GM12878 (cell line): ENCODE results near the gene PRKCE. TPM values are rescaled to one million over a fixed set of nuclear protein-coding genes. Genes with fewer than 3 reads are reported as not detected.

Source experiments
- ATAC-seq: fragments of 200-7000 bp; cut with Tn5 transposase; 3 replicates; pipeline ENCODE4 v1.9.1; 2020; ENCODE audit warnings: mild to moderate bottlenecking, moderate library complexity
- BruUV-seq: library from RNA; stranded (reverse); fragments of 400-500 nt; replicated peaks from 2 replicates; lab custom pipeline; 2021; lab: Mats Ljungman, UMichigan
- CTCF ChIA-PET: fragments of 300-600 bp; sonication (Branson Sonifier 250); formaldehyde crosslinking; extraction: SDS; loops from one replicate; lab custom pipeline; 2021; ENCODE audit warnings: inconsistent platforms; lab: Yijun Ruan, JAX
- POLR2A ChIA-PET: fragments of 350-600 bp; formaldehyde crosslinking; extraction: SDS; loops from one replicate; lab custom pipeline; 2021; ENCODE audit warnings: inconsistent platforms; lab: Charles Lee
- RAD21 ChIA-PET: fragments of 300-600 bp; sonication (Branson Sonifier 250); formaldehyde crosslinking; loops from one replicate; lab custom pipeline; 2023; ENCODE audit warnings: antibody characterized with exemption; ENCODE audit not compliant: unreplicated experiment; lab: Charles Lee
- SMC1A ChIA-PET: fragments of 300-600 bp; sonication (Branson Sonifier 250); formaldehyde crosslinking; loops from one replicate; lab custom pipeline; 2023; ENCODE audit not compliant: unreplicated experiment, uncharacterized antibody; lab: Charles Lee
- DNase-seq: peaks from one replicate; pipeline ENCODE4 v3.0.0-alpha.2; 2011; ENCODE audit warnings: low read depth, low spot score
- FAIRE-seq: peaks from 3 replicates; lab custom pipeline; 2011; peaks lifted over from hg19 to GRCh38; lab: Jason Lieb, UNC
- H2AFZ ChIP-seq: 2 replicates; pipeline ENCODE4 v1.6.0; 2011; ENCODE audit warnings: low read depth, low read length, control low read depth; ENCODE audit not compliant: control insufficient read depth
- H3K27ac ChIP-seq: 2 replicates; pipeline ENCODE4 v1.5.1; 2011; ENCODE audit warnings: control low read depth; ENCODE audit not compliant: control insufficient read depth, insufficient read depth
- H3K27me3 ChIP-seq, 2 experiments: replicated peaks in 1 of 2; 2 replicates each; pipeline versions ENCODE4 v1.6.0 to v1.6.1; 2011; ENCODE audit warnings: low read length in 1 of 2; ENCODE audit not compliant: control insufficient read depth in 2 of 2, insufficient read depth in 2 of 2
- H3K36me3 ChIP-seq, 2 experiments: 2 replicates each; pipeline ENCODE4 v1.5.1; 2011; ENCODE audit warnings: low read length in 1 of 2; ENCODE audit not compliant: control insufficient read depth in 2 of 2, insufficient read depth in 2 of 2
- H3K4me1 ChIP-seq: 2 replicates; pipeline ENCODE4 v1.6.1; 2011; ENCODE audit warnings: mild to moderate bottlenecking, low read length, moderate library complexity, mixed read lengths; ENCODE audit not compliant: control insufficient read depth, insufficient read depth
- H3K4me2 ChIP-seq: 2 replicates; pipeline ENCODE4 v1.6.0; 2011; ENCODE audit warnings: control low read depth; ENCODE audit not compliant: control insufficient read depth, insufficient read depth
- H3K4me3 ChIP-seq: fragments of 200-600 bp; sonication (generic); 2 replicates; pipeline ENCODE4 v1.5.1; 2016
- H3K79me2 ChIP-seq: 2 replicates; pipeline ENCODE4 v1.6.0; 2011; ENCODE audit warnings: low read length; ENCODE audit not compliant: control insufficient read depth, insufficient read depth
- H3K9ac ChIP-seq: 2 replicates; pipeline ENCODE4 v1.8.0; 2011; ENCODE audit warnings: low read length, control low read depth, mixed read lengths; ENCODE audit not compliant: control insufficient read depth, insufficient read depth
- H3K9me3 ChIP-seq: replicated peaks from 3 replicates; pipeline ENCODE4 v1.5.1; 2011; ENCODE audit warnings: mild to moderate bottlenecking, low read length; ENCODE audit not compliant: control insufficient read depth, insufficient read depth
- H4K20me1 ChIP-seq: 2 replicates; pipeline ENCODE4 v1.6.0; 2011; ENCODE audit not compliant: control insufficient read depth, insufficient read depth
- CHD1 ChIP-seq: IDR thresholded peaks from 2 replicates; pipeline ENCODE4 v1.6.1; 2012; ENCODE audit warnings: low read depth, low read length, improper control_type of control experiment
- CREM ChIP-seq: IDR thresholded peaks from 2 replicates; pipeline ENCODE4 v1.6.1; 2014; ENCODE audit warnings: antibody characterized with exemption, low read depth
- E4F1 ChIP-seq: fragments of 450-650 bp; IDR thresholded peaks from 2 replicates; pipeline ENCODE4 v1.6.1; 2018; ENCODE audit warnings: borderline replicate concordance, mild to moderate bottlenecking; ENCODE audit not compliant: partially characterized antibody
- EP300 ChIP-seq, 2 experiments: fragments of 150-350 bp in 1 of 2; IDR thresholded peaks; 2 replicates each; pipeline ENCODE4 v1.6.1; 2011 to 2012; ENCODE audit warnings: low read depth in 2 of 2, low read length in 2 of 2, borderline replicate concordance in 1 of 2, improper control_type of control experiment in 1 of 2, inconsistent platforms in 1 of 2; ENCODE audit not compliant: control insufficient read depth in 1 of 2
- HDAC2 ChIP-seq: fragments of 200-600 bp; sonication (generic); IDR thresholded peaks from 2 replicates; pipeline ENCODE4 v1.6.1; 2017
- LARP7 ChIP-seq: fragments of 450-650 bp; IDR thresholded peaks from 2 replicates; pipeline ENCODE4 v1.6.1; 2017; ENCODE audit warnings: mild to moderate bottlenecking
- POLR2AphosphoS5 ChIP-seq: IDR thresholded peaks from 2 replicates; pipeline ENCODE4 v1.6.1; 2011; ENCODE audit warnings: mild to moderate bottlenecking, low read length, inconsistent platforms
- RELA ChIP-seq: fragments of 450-650 bp; IDR thresholded peaks from 2 replicates; pipeline ENCODE4 v1.8.0; 2014; ENCODE audit warnings: borderline replicate concordance; ENCODE audit not compliant: partially characterized antibody
- SIX5 ChIP-seq: IDR thresholded peaks from 2 replicates; pipeline ENCODE4 v1.6.1; 2011; ENCODE audit warnings: mild to moderate bottlenecking, low read depth, low read length, moderate library complexity; ENCODE audit not compliant: severe bottlenecking
- SMAD5 ChIP-seq: IDR thresholded peaks from 2 replicates; pipeline ENCODE4 v1.6.1; 2016; ENCODE audit warnings: antibody characterized with exemption, low read depth
- SMARCA5 ChIP-seq: fragments of 450-650 bp; IDR thresholded peaks from 2 replicates; pipeline ENCODE4 v1.6.1; 2017; ENCODE audit warnings: mild to moderate bottlenecking
- SREBF2 ChIP-seq: IDR thresholded peaks from 2 replicates; pipeline ENCODE4 v1.6.1; 2012; ENCODE audit warnings: mild to moderate bottlenecking, low read length
- TARDBP ChIP-seq: IDR thresholded peaks from 2 replicates; pipeline ENCODE4 v1.6.1; 2016; ENCODE audit warnings: borderline replicate concordance
- TCF12 ChIP-seq: IDR thresholded peaks from 2 replicates; pipeline ENCODE4 v1.6.1; 2011; ENCODE audit warnings: low read depth, mild to moderate bottlenecking, low read length
- USF2 ChIP-seq: IDR thresholded peaks from 2 replicates; pipeline ENCODE4 v1.6.1; 2011; ENCODE audit warnings: low read depth, low read length, improper control_type of control experiment, borderline replicate concordance
- ZNF274 ChIP-seq: IDR thresholded peaks from one replicate; pipeline ENCODE4 v1.8.0; 2011; ENCODE audit not compliant: insufficient read length, insufficient read depth
- ZSCAN29 ChIP-seq: fragments of 450-650 bp; IDR thresholded peaks from 2 replicates; pipeline ENCODE4 v1.6.1; 2017; ENCODE audit warnings: mild to moderate bottlenecking, moderate library complexity
- WGBS: methylation state at CpG from one replicate; pipeline ENCODE4 v1.1.6; 2016; ENCODE audit warnings: low lambda C conversion rate; ENCODE audit not compliant: insufficient replicate concordance, insufficient coverage; ENCODE audit errors: missing lambda C conversion rate; 5-methylcytosine and 5-hydroxymethylcytosine counted together
- in situ Hi-C: fragments of 300-500 bp; cut with MboI; formaldehyde crosslinking; loops from 9 replicates; pipeline ENCODE4 v1.14.3; 2018; ENCODE audit warnings: mixed read lengths
- intact Hi-C: fragments of 100-400 bp; cut with micrococcal nuclease; formaldehyde crosslinking; loops from one replicate; pipeline ENCODE4 v1.14.2; 2022; ENCODE audit not compliant: unreplicated experiment
- polyA plus RNA-seq, 11 experiments: library from polyadenylated mRNA; depleted of rRNA in 4 of 11; unstranded in 6 of 11; stranded (reverse) in 5 of 11; fragments of >200 nt; fragmentation: Nextera tagmentation in 4 of 11; fragmentation: Illumina TruSeq in 1 of 11; extraction: Ambion mirVana in 4 of 11; extraction: Trizol in 1 of 11; gene quantifications; 1 replicate in 1 of 11; 2 replicates in 10 of 11; pipeline versions ENCODE4 v1.2.1 to v1.2.3, GENCODE V29; 2011 to 2016; ENCODE audit warnings: inconsistent platforms in 2 of 11, missing spikeins in 2 of 11, low read depth in 1 of 11
- total RNA-seq, 4 experiments: library from RNA; depleted of rRNA in 3 of 4; stranded (reverse); fragments of >200 nt in 3 of 4; fragmentation: Illumina TruSeq in 1 of 4; extraction: Trizol in 1 of 4; gene quantifications; 2 replicates each; pipeline versions ENCODE4 v1.2.1 to v1.2.3, GENCODE V29; 2013 to 2021
- TF ChIP-seq, protein P1 (sequence below): IDR thresholded peaks from 2 replicates; pipeline ENCODE4 v1.6.1; 2012; ENCODE audit warnings: low read depth, low read length, improper control_type of control experiment

PRKCE gene
- total and polyA plus RNA-seq, 10 of the 15 experiments (the other 5 are each of a cell fraction or from before 2014, with no cell fraction given), result 2.6 to 28.2 (median 11.3) TPM

DNA sequence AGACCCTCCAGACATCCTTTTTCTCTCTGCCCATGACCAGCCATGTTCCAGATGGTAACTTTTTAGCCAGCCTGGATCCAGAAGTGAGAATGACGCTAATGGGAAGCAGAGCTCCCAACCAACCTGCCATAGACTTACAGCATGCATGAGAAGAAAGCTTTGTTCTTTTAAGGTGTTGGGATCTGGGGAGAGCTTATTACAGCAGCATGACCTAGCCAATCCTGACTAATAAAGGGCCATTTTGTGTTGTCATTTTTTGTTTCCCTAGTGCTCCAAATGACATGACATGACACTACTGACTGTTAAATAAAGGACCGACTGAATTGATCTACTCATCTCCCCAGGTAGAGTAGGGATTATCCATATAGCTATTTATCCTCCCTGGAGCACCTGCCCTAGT is 5.2 kb upstream of the PRKCE start:
- CTCF ChIA-PET, result interaction anchor here (0.6 to 5.0 kb wide), 12 partner anchors 11 to 584 kb away, joined by 3 to 64 read pairs (median 4); no protein-coding TSS in a partner anchor
- BruUV-seq, result no TSS peak
- no peaks in the 10 kb centered on the region for H3K4me1 ChIP-seq
- no peak overlapping the region for H2AFZ ChIP-seq
- H3K27ac ChIP-seq, result no peak overlapping the region
- no peak for ATAC-seq
- no peak overlapping the region for H3K4me2 ChIP-seq
- no peak for DNase-seq
- 93% methylated on average over 2 of the region's 2 CpGs for WGBS
- H3K9me3 ChIP-seq, result no peaks in the 10 kb centered on the region; the same call in 2 of the 3 replicates
- RAD21 ChIA-PET, result interaction anchor here (1.9 to 4.9 kb wide), 3 partner anchors 133 to 291 kb away, joined by 8 to 35 read pairs (median 21); no protein-coding TSS in a partner anchor
- POLR2A ChIA-PET, result interaction anchor here (0.5 to 1.0 kb wide), 3 partner anchors 35 to 338 kb away, joined by 3 to 4 read pairs (median 3); partner anchors contain the start of gene SRBD1
- peaks cover 2% of the 10 kb centered on the region; the same call in 1 of the 2 replicates for H3K79me2 ChIP-seq
- SMC1A ChIA-PET, result interaction anchor here (0.7 to 4.4 kb wide), 14 partner anchors 9 to 347 kb away, joined by 3 to 56 read pairs (median 4); no protein-coding TSS in a partner anchor
- FAIRE-seq, result no peak
- no peaks in the 10 kb centered on the region for H4K20me1 ChIP-seq
- in situ Hi-C loops, result loop anchor here (5.0 to 25.0 kb wide), 3 partner anchors 131 to 716 kb away; no protein-coding TSS in a partner anchor
- H3K36me3 ChIP-seq, result no peaks in the 10 kb centered on the region
- H3K27me3 ChIP-seq, result no peaks in the 10 kb centered on the region; a peak in 1 of 4 replicates
- H3K9ac ChIP-seq, result no peak overlapping the region
- intact Hi-C loops, result no loop called here
- no peak overlapping the region for H3K4me3 ChIP-seq
- TF ChIP-seq E4F1 (no peak), EP300 (IDR thresholded peaks at IDR 0.05; ENCODE audit: borderline replicate concordance in 1 of 2, control insufficient read depth in 1 of 2, low read depth in 2 of 2, low read length in 2 of 2) (no peak), ZNF274 (no peak), LARP7 (no peak), SMAD5 (no peak), RELA (no peak), HDAC2 (no peak), ZSCAN29 (no peak), TCF12 (no peak), SMARCA5 (no peak), TARDBP (no peak), USF2 (no peak), SIX5 (no peak), CREM (no peak), SREBF2 (no peak), POLR2AphosphoS5 (no peak), CHD1 (no peak)
- TF ChIP-seq, protein P1, sequence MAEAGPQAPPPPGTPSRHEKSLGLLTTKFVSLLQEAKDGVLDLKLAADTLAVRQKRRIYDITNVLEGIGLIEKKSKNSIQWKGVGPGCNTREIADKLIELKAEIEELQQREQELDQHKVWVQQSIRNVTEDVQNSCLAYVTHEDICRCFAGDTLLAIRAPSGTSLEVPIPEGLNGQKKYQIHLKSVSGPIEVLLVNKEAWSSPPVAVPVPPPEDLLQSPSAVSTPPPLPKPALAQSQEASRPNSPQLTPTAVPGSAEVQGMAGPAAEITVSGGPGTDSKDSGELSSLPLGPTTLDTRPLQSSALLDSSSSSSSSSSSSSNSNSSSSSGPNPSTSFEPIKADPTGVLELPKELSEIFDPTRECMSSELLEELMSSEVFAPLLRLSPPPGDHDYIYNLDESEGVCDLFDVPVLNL, result no peak
